Endothelial cell of umbilical vein (primary cell): ENCODE results near the gene SUPT5H. TPM values are rescaled to one million over a fixed set of nuclear protein-coding genes. Genes with fewer than 3 reads are reported as not detected.
A peak's percentile ranks its signal among the peaks of the same experiment; 100 is the strongest.

ENCODE experiments used
- BruUV-seq: library from RNA; stranded (reverse); fragments of 400-500 nt; replicated peaks from 2 replicates; lab custom pipeline; 2021; lab: Mats Ljungman, UMichigan
- CTCF ChIA-PET: fragments of 300-600, 350-600 bp; sonication (Branson Sonifier 250); formaldehyde crosslinking; loops from one replicate; lab custom pipeline; 2021; ENCODE audit warnings: antibody characterized with exemption, inconsistent platforms; lab: Charles Lee
- POLR2A ChIA-PET: fragments of 300-600, 350-600 bp; sonication (Branson Sonifier 250); formaldehyde crosslinking; loops from one replicate; lab custom pipeline; 2021; ENCODE audit warnings: antibody characterized with exemption, inconsistent platforms; lab: Charles Lee
- DNase-seq: peaks from one replicate; pipeline ENCODE4 v3.0.0-alpha.2; 2011; ENCODE audit warnings: low read depth, low spot score
- FAIRE-seq: peaks from 2 replicates; lab custom pipeline; 2011; peaks lifted over from hg19 to GRCh38; lab: Jason Lieb, UNC
- H2AFZ ChIP-seq: 2 replicates; pipeline ENCODE4 v1.6.0; 2012; ENCODE audit warnings: low read depth, low read length, control low read depth, inconsistent platforms
- H3K27ac ChIP-seq: 2 replicates; pipeline ENCODE4 v1.5.1; 2011; ENCODE audit warnings: low read depth, mild to moderate bottlenecking, control low read depth, low read length, moderate library complexity; ENCODE audit not compliant: insufficient read depth
- H3K27me3 ChIP-seq, 2 experiments: 2 replicates each; pipeline versions ENCODE4 v1.6.0 to v1.6.1; 2011; ENCODE audit warnings: low read length in 2 of 2, mixed read lengths in 1 of 2; ENCODE audit not compliant: control insufficient read depth in 2 of 2, insufficient read depth in 2 of 2
- H3K36me3 ChIP-seq, 2 experiments: 2 replicates in 1 of 2; 3 replicates in 1 of 2; pipeline ENCODE4 v1.5.1; 2011; ENCODE audit warnings: low read length in 2 of 2, mild to moderate bottlenecking in 1 of 2, moderate library complexity in 1 of 2; ENCODE audit not compliant: control insufficient read depth in 2 of 2, insufficient read depth in 2 of 2; ENCODE audit errors: extremely low read depth in 1 of 2
- H3K4me1 ChIP-seq: 3 replicates; pipeline ENCODE4 v1.5.1; 2011; ENCODE audit warnings: mild to moderate bottlenecking, low read length; ENCODE audit not compliant: control insufficient read depth, insufficient read depth; ENCODE audit errors: extremely low read depth
- H3K4me2 ChIP-seq: 2 replicates; pipeline ENCODE4 v1.6.1; 2011; ENCODE audit warnings: low read length, control low read depth, mixed read lengths; ENCODE audit not compliant: insufficient read depth
- H3K4me3 ChIP-seq, 3 experiments: fragments of 200-600 bp in 1 of 3; sonication (generic), shearing (Covaris generic) in 1 of 3; replicated peaks in 1 of 3; 2 replicates each; pipeline ENCODE4 v1.5.1; 2011 to 2016; ENCODE audit warnings: control low read depth in 3 of 3, low read length in 3 of 3, mild to moderate bottlenecking in 2 of 3, inconsistent platforms in 1 of 3, low read depth in 1 of 3, moderate library complexity in 1 of 3; ENCODE audit not compliant: insufficient read depth in 1 of 3
- H3K79me2 ChIP-seq: 2 replicates; pipeline ENCODE4 v1.6.0; 2012; ENCODE audit warnings: low read length, inconsistent platforms; ENCODE audit not compliant: control insufficient read depth, insufficient read depth
- H3K9ac ChIP-seq: replicated peaks from 2 replicates; pipeline ENCODE3; 2011; ENCODE audit warnings: low read length, control low read depth; ENCODE audit not compliant: insufficient read depth; ENCODE audit errors: extremely low read depth
- H3K9me1 ChIP-seq: replicated peaks from 3 replicates; pipeline ENCODE4 v1.6.0; 2011; ENCODE audit warnings: mild to moderate bottlenecking, low read length; ENCODE audit not compliant: control insufficient read depth, insufficient read depth; ENCODE audit errors: extremely low read depth
- H3K9me3 ChIP-seq: replicated peaks from 2 replicates; pipeline ENCODE4 v1.5.1; 2012; ENCODE audit warnings: low read length, inconsistent platforms; ENCODE audit not compliant: control insufficient read depth, insufficient read depth
- H4K20me1 ChIP-seq: replicated peaks from 2 replicates; pipeline ENCODE3; 2011; ENCODE audit warnings: mild to moderate bottlenecking, low read length; ENCODE audit not compliant: control insufficient read depth, insufficient read depth; ENCODE audit errors: extremely low read depth
- CTCF ChIP-seq, 2 donors: IDR thresholded peaks; 1 replicate in 1 of 2; 2 replicates in 1 of 2; pipeline ENCODE4 v1.5.1; 2011; ENCODE audit warnings: low read length in 2 of 2, mild to moderate bottlenecking in 2 of 2, moderate library complexity in 2 of 2, control low read depth in 1 of 2, inconsistent platforms in 1 of 2, low read depth in 1 of 2; ENCODE audit not compliant: insufficient read depth in 1 of 2; ENCODE audit errors: extremely low read depth in 1 of 2
- EZH2 ChIP-seq: IDR thresholded peaks from 2 replicates; pipeline ENCODE4 v1.6.1; 2012; ENCODE audit warnings: borderline replicate concordance, low read depth, mild to moderate bottlenecking, moderate library complexity, low read length, inconsistent platforms; ENCODE audit not compliant: severe bottlenecking
- FOS ChIP-seq: IDR thresholded peaks from 2 replicates; pipeline ENCODE4 v1.6.1; 2011; ENCODE audit warnings: mild to moderate bottlenecking, low read length, moderate library complexity, borderline replicate concordance; ENCODE audit not compliant: insufficient read depth
- GATA2 ChIP-seq: IDR thresholded peaks from 2 replicates; pipeline ENCODE4 v1.7.0; 2011; ENCODE audit warnings: low read depth, mild to moderate bottlenecking, moderate library complexity, mixed read lengths, low read length; ENCODE audit not compliant: insufficient read length, insufficient read depth
- JUN ChIP-seq: IDR thresholded peaks from 2 replicates; pipeline ENCODE4 v1.6.1; 2011; ENCODE audit warnings: borderline replicate concordance, low read depth; ENCODE audit not compliant: insufficient read length, insufficient read depth
- MAX ChIP-seq: IDR thresholded peaks from 2 replicates; pipeline ENCODE4 v1.6.1; 2011; ENCODE audit not compliant: insufficient read depth, insufficient read length
- MYC ChIP-seq: IDR thresholded peaks from one replicate; pipeline ENCODE4 v1.6.1; 2011; ENCODE audit warnings: mild to moderate bottlenecking, low read depth, low read length
- POLR2A ChIP-seq: IDR thresholded peaks from 2 replicates; pipeline ENCODE4 v1.6.1; 2012; ENCODE audit warnings: low read depth, mild to moderate bottlenecking, control low read depth, low read length
- POLR2AphosphoS5 ChIP-seq: IDR thresholded peaks from 2 replicates; pipeline ENCODE4 v1.6.1; 2012; ENCODE audit warnings: low read depth, mild to moderate bottlenecking, control low read depth, low read length, moderate library complexity; ENCODE audit not compliant: insufficient read depth
- dilution Hi-C: fragments of 300-500 bp; cut with MboI; formaldehyde crosslinking; loops from one replicate; pipeline ENCODE4 v1.15.0; 2019; ENCODE audit warnings: low sequenced_read_pairs; ENCODE audit not compliant: extremely low pct_ligation_motif_present
- intact Hi-C: fragments of 100-400 bp; cut with micrococcal nuclease; formaldehyde crosslinking; loops from one replicate; pipeline ENCODE4 v1.10.0; 2022
- polyA plus RNA-seq, 4 experiments: library from polyadenylated mRNA; depleted of rRNA in 3 of 4; stranded (reverse) in 3 of 4; unstranded in 1 of 4; fragments of >200 nt; gene quantifications; 2 replicates each; pipeline versions ENCODE4 v1.2.1 to v1.2.3, GENCODE V29; 2011 to 2012; ENCODE audit warnings: missing spikeins in 1 of 4
- total RNA-seq: library from RNA; stranded (reverse); gene quantifications from 2 replicates; pipeline ENCODE4 v1.2.3, GENCODE V29; 2021

Gene SUPT5H
- total and polyA plus RNA-seq, 2 donors (not counting 3 experiments of a cell fraction or from before 2014, with no cell fraction given) = 87.6 to 120 TPM

- intact Hi-C loops = loop anchor here (5.0 kb wide), 1 partner anchor 90 kb away; the partner anchor contains the start of gene SAMD4B
- Histone ChIP-seq H3K4me1 (peaks cover 38% of the 10 kb centered on the region), H2AFZ (no peak overlapping the region), H3K9me3 (no peaks in the 10 kb centered on the region), H3K27ac (peak overlapping the region; percentile 97), H4K20me1 (no peaks in the 10 kb centered on the region), H3K27me3 (no peaks in the 10 kb centered on the region), H3K79me2 (peaks cover 31% of the 10 kb centered on the region), H3K4me2 (no peak overlapping the region), H3K9me1 (no peaks in the 10 kb centered on the region), H3K36me3 (peaks cover 11 to 16% of the 10 kb centered on the region in 2 experiments), H3K4me3 (no peak overlapping the region), H3K9ac (no peak overlapping the region)
- TF ChIP-seq CTCF (IDR thresholded peaks at IDR 0.05; ENCODE audit: extremely low read depth in 1 of 2, insufficient read depth in 1 of 2, low read depth in 1 of 2, low read length in 2 of 2) = no peak
- no peak for TF ChIP-seq POLR2A
- no peak for TF ChIP-seq EZH2
- no peak for TF ChIP-seq FOS
- TF ChIP-seq GATA2 = no peak
- no peak for TF ChIP-seq MYC
- no peak for TF ChIP-seq MAX
- no peak for TF ChIP-seq JUN
- TF ChIP-seq POLR2AphosphoS5 = no peak
- CTCF ChIA-PET = no interaction called here
- FAIRE-seq (peak; percentile 21), DNase-seq (no peak)
- POLR2A ChIA-PET = no interaction called here
- BruUV-seq = no TSS peak
- dilution Hi-C loops = no loop called here
Observed at GRCh38 chr19:39432677-39433025, 12.7 kb upstream of the SUPT5H start.
